ENCODE measurements around the gene B3GALT4. TPM values are rescaled to one million over a fixed set of nuclear protein-coding genes. Genes with fewer than 3 reads are reported as not detected.

The B3GALT4 gene, protein sequence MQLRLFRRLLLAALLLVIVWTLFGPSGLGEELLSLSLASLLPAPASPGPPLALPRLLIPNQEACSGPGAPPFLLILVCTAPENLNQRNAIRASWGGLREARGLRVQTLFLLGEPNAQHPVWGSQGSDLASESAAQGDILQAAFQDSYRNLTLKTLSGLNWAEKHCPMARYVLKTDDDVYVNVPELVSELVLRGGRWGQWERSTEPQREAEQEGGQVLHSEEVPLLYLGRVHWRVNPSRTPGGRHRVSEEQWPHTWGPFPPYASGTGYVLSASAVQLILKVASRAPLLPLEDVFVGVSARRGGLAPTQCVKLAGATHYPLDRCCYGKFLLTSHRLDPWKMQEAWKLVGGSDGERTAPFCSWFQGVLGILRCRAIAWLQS
- total RNA-seq, result 10 to 100 TPM; 21.6 to 41.7 (median 24.2) TPM
- long read RNA-seq, donor 1, transcript B3GALT4-204 (1 exons, 1,694 nt), result major isoform, 54 of 54 reads
- long read RNA-seq, donor 1, partial matches to known transcripts, result 0 of 54 reads
- long read RNA-seq, donor 1, other reads (novel, unspliced or antisense), result 0 of 54 reads
- long read RNA-seq, donor 2, transcript B3GALT4-204 (1 exons, 1,694 nt), result major isoform, 41 of 42 reads
- long read RNA-seq, donor 2, partial matches to known transcripts, result 0 of 42 reads
- long read RNA-seq, donor 2, other reads (novel, unspliced or antisense), result 1 of 42 reads

DNA sequence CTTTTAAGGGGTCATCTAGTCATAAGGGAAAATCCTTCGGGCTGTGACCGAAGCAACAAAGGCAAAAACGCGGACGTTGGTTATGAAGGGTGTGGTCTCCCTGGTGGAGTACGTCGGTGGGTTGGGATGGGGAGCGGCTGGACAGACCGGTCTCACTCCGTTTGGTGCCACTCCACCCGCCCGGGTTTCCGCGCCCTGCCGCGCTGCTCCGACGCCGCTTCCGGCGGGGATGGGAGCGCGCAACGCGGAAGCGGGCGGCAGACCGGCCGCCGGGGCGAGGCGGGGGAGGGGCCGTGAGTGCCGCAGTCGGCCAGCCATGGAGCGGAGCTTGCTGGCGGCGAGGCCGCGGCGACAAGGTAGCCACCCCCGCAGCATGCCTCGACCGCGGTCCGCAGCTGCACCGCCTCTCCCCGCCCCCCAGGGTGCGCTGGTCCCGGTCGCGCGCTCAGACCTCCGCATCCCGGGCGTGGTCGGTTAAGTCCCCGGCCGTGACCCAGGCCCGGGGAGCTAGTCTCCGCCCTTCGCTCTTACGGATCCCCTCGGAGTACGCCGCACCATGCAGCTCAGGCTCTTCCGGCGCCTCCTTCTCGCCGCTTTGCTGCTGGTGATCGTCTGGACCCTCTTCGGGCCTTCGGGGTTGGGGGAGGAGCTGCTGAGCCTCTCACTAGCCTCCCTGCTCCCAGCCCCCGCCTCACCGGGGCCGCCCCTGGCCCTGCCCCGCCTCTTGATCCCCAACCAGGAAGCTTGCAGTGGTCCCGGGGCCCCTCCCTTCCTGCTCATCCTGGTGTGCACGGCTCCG is at the start of gene B3GALT4:
Gene B3GALT4 (plus strand): TSS at position 260 of the 799 bp plus-strand sequence. CDS start 297 bp downstream, at position 557.
- peak; percentile 86 for ATAC-seq
- H3K4me1 ChIP-seq (ENCODE audit: low read depth), result peaks cover 47% of the 10 kb centered on the region
- TF ChIP-seq, protein P1, sequence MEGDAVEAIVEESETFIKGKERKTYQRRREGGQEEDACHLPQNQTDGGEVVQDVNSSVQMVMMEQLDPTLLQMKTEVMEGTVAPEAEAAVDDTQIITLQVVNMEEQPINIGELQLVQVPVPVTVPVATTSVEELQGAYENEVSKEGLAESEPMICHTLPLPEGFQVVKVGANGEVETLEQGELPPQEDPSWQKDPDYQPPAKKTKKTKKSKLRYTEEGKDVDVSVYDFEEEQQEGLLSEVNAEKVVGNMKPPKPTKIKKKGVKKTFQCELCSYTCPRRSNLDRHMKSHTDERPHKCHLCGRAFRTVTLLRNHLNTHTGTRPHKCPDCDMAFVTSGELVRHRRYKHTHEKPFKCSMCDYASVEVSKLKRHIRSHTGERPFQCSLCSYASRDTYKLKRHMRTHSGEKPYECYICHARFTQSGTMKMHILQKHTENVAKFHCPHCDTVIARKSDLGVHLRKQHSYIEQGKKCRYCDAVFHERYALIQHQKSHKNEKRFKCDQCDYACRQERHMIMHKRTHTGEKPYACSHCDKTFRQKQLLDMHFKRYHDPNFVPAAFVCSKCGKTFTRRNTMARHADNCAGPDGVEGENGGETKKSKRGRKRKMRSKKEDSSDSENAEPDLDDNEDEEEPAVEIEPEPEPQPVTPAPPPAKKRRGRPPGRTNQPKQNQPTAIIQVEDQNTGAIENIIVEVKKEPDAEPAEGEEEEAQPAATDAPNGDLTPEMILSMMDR (IDR thresholded peaks at IDR 0.05), result peak; percentile 21
- peak within 1 kb of the TSS; percentile 83 for H3K4me3 ChIP-seq
- H3K36me3 ChIP-seq (ENCODE audit: low read depth), result no peaks in the 10 kb centered on the region
- intact Hi-C loops (cut with DNase I, micrococcal nuclease), result no loop called here
- peak; percentile 90 to 95 (median 93) for DNase-seq
- no peaks in the 10 kb centered on the region for H3K9me3 ChIP-seq

DNA sequence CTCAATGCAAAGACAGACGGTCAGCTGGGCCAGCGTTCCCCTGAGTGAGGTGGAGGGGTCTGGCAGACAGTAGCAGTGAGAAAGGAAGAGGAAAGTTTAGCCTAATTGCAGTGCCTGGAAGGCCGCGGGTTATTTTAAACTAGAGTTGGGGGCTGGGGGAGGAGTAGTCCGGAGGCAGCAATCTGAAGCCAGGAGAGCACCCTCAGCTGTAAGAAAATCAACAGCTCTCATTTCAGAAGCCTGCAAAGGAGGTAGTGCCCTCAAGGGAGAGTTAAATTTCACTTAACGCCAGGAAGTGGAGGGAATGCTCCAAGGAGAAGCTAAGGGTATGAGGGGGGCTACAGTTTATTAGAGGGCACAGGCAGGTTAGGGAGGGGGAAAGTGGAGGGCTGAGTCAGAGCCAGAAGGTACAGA is 41.7 kb upstream of the B3GALT4 start:
- H3K36me3 ChIP-seq (ENCODE audit: low read depth), result no peaks in the 10 kb centered on the region
- H3K4me3 ChIP-seq, result no peak overlapping the region
- no peak for DNase-seq
- H3K4me1 ChIP-seq (ENCODE audit: low read depth), result no peaks in the 10 kb centered on the region
- ATAC-seq, result no peak
- intact Hi-C loops (cut with DNase I, micrococcal nuclease), result no loop called here
- no peaks in the 10 kb centered on the region for H3K9me3 ChIP-seq
- TF ChIP-seq, protein P1 (IDR thresholded peaks at IDR 0.05), result no peak

DNA sequence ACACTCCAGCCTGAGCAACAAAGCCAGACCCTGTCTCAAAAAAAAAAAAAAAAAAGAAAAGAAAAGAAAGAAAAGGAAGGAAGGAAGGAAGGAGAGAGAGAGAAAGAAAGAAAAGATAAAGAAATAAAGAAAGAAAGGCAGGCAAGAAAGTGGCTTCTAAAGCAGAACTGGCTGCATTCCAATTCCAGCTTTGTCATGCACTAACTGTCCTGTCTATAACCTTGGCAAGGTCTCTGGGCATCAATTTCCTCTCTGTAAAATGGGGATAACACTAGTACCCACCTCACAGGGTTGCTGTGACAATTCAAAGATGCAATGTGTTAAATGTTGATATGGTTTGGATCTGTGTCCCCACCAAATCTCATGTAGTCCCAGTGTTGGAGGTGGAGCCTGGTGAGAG is 40.6 kb upstream of the B3GALT4 start:
- intact Hi-C loops (cut with DNase I, micrococcal nuclease), result no loop called here
- TF ChIP-seq, protein P1 (IDR thresholded peaks at IDR 0.05), result no peak
- no peak for ATAC-seq
- H3K36me3 ChIP-seq (ENCODE audit: low read depth), result no peaks in the 10 kb centered on the region
- H3K4me1 ChIP-seq (ENCODE audit: low read depth), result no peaks in the 10 kb centered on the region
- no peak for DNase-seq
- H3K4me3 ChIP-seq, result no peak overlapping the region
- no peaks in the 10 kb centered on the region for H3K9me3 ChIP-seq

DNA sequence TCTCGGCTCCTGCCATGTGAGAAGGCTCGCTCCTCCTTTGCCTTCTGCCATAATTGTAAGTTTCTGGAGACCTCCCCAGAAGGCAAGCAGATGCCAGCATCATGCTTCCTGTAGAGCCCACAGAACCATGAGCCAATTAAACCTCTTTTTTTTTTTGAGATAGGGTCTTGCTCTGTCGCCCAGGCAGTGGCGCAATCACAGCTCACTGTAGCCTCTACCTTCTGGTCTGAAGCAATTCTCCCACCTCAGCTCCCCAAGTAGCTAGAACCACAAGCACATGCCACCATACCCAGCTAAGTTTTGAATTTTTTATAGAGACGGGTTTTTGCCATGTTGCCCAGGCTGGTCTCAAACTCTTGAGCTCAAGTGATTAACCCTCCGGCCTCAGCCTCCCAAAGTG is 40.1 kb upstream of the B3GALT4 start:
- Histone ChIP-seq H3K36me3 (ENCODE audit: low read depth) (no peaks in the 10 kb centered on the region), H3K9me3 (no peaks in the 10 kb centered on the region), H3K4me1 (ENCODE audit: low read depth) (no peaks in the 10 kb centered on the region), H3K4me3 (no peak overlapping the region)
- ATAC-seq (no peak), DNase-seq (no peak)
- TF ChIP-seq, protein P1 (IDR thresholded peaks at IDR 0.05), result no peak
- intact Hi-C loops (cut with DNase I, micrococcal nuclease), result no loop called here

DNA sequence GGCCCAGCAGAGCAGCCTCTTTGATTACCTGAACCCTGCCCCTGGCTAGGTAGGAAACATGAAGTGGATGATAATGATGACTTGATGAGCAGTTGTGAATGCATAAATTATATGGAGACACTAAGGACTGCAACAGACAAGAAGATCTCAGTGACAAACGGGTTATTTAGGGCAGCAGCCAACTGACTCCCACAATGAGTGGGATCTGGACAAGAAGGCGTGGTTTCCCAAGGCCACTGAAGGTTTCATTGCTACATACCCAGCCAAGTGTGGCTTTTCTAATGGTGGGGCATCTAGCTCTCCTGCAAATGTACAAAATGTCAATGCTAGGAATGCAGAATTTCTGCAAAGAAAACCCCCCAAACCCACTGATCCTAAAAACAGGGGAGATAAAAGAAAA is 39.2 kb upstream of the B3GALT4 start:
- Histone ChIP-seq H3K9me3 (no peaks in the 10 kb centered on the region), H3K4me1 (ENCODE audit: low read depth) (no peaks in the 10 kb centered on the region), H3K36me3 (ENCODE audit: low read depth) (no peaks in the 10 kb centered on the region), H3K4me3 (no peak overlapping the region)
- no peak for ATAC-seq
- intact Hi-C loops (cut with DNase I, micrococcal nuclease), result no loop called here
- no peak for DNase-seq
- TF ChIP-seq, protein P1 (IDR thresholded peaks at IDR 0.05), result no peak
